ENCODE measurements around the gene CENPQ.
A peak's percentile ranks its signal among the peaks of the same experiment; 100 is the strongest.
"Not testable (repeated sequence)": the region's sequence is repeated elsewhere in the genome, so short reads cannot be mapped to it uniquely, and the experiment has no call there.

Gene CENPQ

GRCh38 chr6:49462927-49463611 lies at the start of gene CENPQ, which contains the start of gene MMUT:
Gene CENPQ, plus strand, starts transcription at chr6:49463370. Its CDS starts 6,807 bp downstream, at chr6:49470177.
Gene MMUT, minus strand, starts transcription at chr6:49463253. Its CDS starts 3,787 bp downstream, at chr6:49459466.
- peak; percentile 53 for DNase-seq

GRCh38 chr6:49415358-49415757 lies 47.8 kb upstream of the CENPQ start:
- no peak for DNase-seq

- no peak for DNase-seq
These were observed 47.0 kb upstream of the CENPQ start for GRCh38 chr6:49416195-49416594.

- no peak for DNase-seq
These were observed 39.4 kb upstream of the CENPQ start for GRCh38 chr6:49423817-49424216.

GRCh38 chr6:49430187-49430586 lies 33.0 kb upstream of the CENPQ start:
- DNase-seq, result no peak

- no peak for DNase-seq
These were observed 32.3 kb upstream of the CENPQ start for GRCh38 chr6:49430866-49431265.

- no peak for DNase-seq
These were observed 9.9 kb upstream of the CENPQ start for GRCh38 chr6:49453221-49453620.

GRCh38 chr6:49454787-49455709 lies 8.1 kb upstream of the CENPQ start:
- no peak for DNase-seq

GRCh38 chr6:49457771-49458170 lies 5.4 kb upstream of the CENPQ start:
- DNase-seq, result no peak

GRCh38 chr6:49462071-49462470 lies 1.1 kb upstream of the CENPQ start:
- DNase-seq, result no peak

GRCh38 chr6:49462599-49462926 lies 607 bp upstream of the CENPQ start:
- no peak for DNase-seq

- DNase-seq, result no peak
These were observed 420 bp downstream of the CENPQ start for GRCh38 chr6:49463612-49463967.

- DNase-seq, result no peak
These were observed 1.5 kb downstream of the CENPQ start for GRCh38 chr6:49464691-49465090.

- no peak for DNase-seq
These were observed 4.9 kb downstream of the CENPQ start for GRCh38 chr6:49468042-49468441.

GRCh38 chr6:49476564-49476963 lies 13.4 kb downstream of the CENPQ start:
- DNase-seq, result not testable (repeated sequence)

GRCh38 chr6:49479308-49479970 lies 16.3 kb downstream of the CENPQ start:
- no peak for DNase-seq

- not testable (repeated sequence) for DNase-seq
These were observed 18.7 kb downstream of the CENPQ start for GRCh38 chr6:49481846-49482245.

GRCh38 chr6:49483380-49483779 lies 20.2 kb downstream of the CENPQ start:
- not testable (repeated sequence) for DNase-seq

GRCh38 chr6:49490633-49491032 lies 27.5 kb downstream of the CENPQ start:
- no peak for DNase-seq

GRCh38 chr6:49497304-49497703 lies 34.1 kb downstream of the CENPQ start:
- no peak for DNase-seq

GRCh38 chr6:49499126-49499525 lies 36.0 kb downstream of the CENPQ start:
- DNase-seq, result no peak

GRCh38 chr6:49499623-49500022 lies 36.5 kb downstream of the CENPQ start, which contains the start of gene GLYATL3:
Gene GLYATL3, plus strand, starts transcription at chr6:49499923. Its CDS starts 12,068 bp downstream, at chr6:49511991.
- DNase-seq, result no peak

- DNase-seq, result no peak
These were observed 41.5 kb downstream of the CENPQ start for GRCh38 chr6:49504666-49505065.

Data from GOT3 (cell line).